Activated naive CD4-positive, alpha-beta T cell treated with anti-CD3 and anti-CD28 coated beads, Interleukin-2, amount 50 U/mL, for 24 hours (primary cell): ENCODE measurements around the gene MZF1.

ENCODE experiments used
- H3K27ac Mint-ChIP-seq: one replicate; pipeline ENCODE4 v1.8.0; 2021; ENCODE audit warnings: mild to moderate bottlenecking, mixed read lengths
- H3K27me3 Mint-ChIP-seq: one replicate; pipeline ENCODE4 v1.8.0; 2021; ENCODE audit warnings: mixed read lengths
- H3K36me3 Mint-ChIP-seq: one replicate; pipeline ENCODE4 v1.8.0; 2021; ENCODE audit warnings: mixed read lengths
- H3K4me1 Mint-ChIP-seq: one replicate; pipeline ENCODE4 v1.8.0; 2021; ENCODE audit warnings: mixed read lengths
- H3K4me3 Mint-ChIP-seq: one replicate; pipeline ENCODE4 v1.8.0; 2021; ENCODE audit warnings: mild to moderate bottlenecking, mixed read lengths
- H3K9me3 Mint-ChIP-seq: one replicate; pipeline ENCODE4 v1.8.0; 2021; ENCODE audit warnings: mixed read lengths

Gene MZF1

GRCh38 chr19:58538257-58539168, 34.6 kb downstream of the MZF1 start:
- H3K27ac Mint-ChIP-seq, result peak overlapping the region; percentile 41
- H3K9me3 Mint-ChIP-seq, result no peaks in the 10 kb centered on the region
- H3K4me1 Mint-ChIP-seq, result peaks cover 5% of the 10 kb centered on the region
- H3K36me3 Mint-ChIP-seq, result no peaks in the 10 kb centered on the region
- peaks cover 3% of the 10 kb centered on the region for H3K27me3 Mint-ChIP-seq
- H3K4me3 Mint-ChIP-seq, result peak overlapping the region; percentile 76

GRCh38 chr19:58536852-58537798, 36.0 kb downstream of the MZF1 start:
- Mint-ChIP-seq H3K9me3 (no peaks in the 10 kb centered on the region), H3K27ac (no peak overlapping the region), H3K27me3 (peaks cover 3% of the 10 kb centered on the region), H3K4me1 (peaks cover 4% of the 10 kb centered on the region), H3K4me3 (peak overlapping the region; percentile 30), H3K36me3 (no peaks in the 10 kb centered on the region)

- Mint-ChIP-seq H3K9me3 (no peaks in the 10 kb centered on the region), H3K4me3 (no peak overlapping the region), H3K27me3 (peaks cover 3% of the 10 kb centered on the region), H3K27ac (no peak overlapping the region), H3K36me3 (no peaks in the 10 kb centered on the region), H3K4me1 (peaks cover 4% of the 10 kb centered on the region)
Measured at GRCh38 chr19:58535857-58536256, 37.3 kb downstream of the MZF1 start.

- no peaks in the 10 kb centered on the region for H3K36me3 Mint-ChIP-seq
- H3K9me3 Mint-ChIP-seq, result no peaks in the 10 kb centered on the region
- H3K4me3 Mint-ChIP-seq, result no peak overlapping the region
- H3K27me3 Mint-ChIP-seq, result no peaks in the 10 kb centered on the region
- no peaks in the 10 kb centered on the region for H3K4me1 Mint-ChIP-seq
- H3K27ac Mint-ChIP-seq, result no peak overlapping the region
Measured at GRCh38 chr19:58531034-58531840, 41.9 kb downstream of the MZF1 start.

- no peak overlapping the region for H3K27ac Mint-ChIP-seq
- no peaks in the 10 kb centered on the region for H3K4me1 Mint-ChIP-seq
- H3K9me3 Mint-ChIP-seq, result no peaks in the 10 kb centered on the region
- no peaks in the 10 kb centered on the region for H3K27me3 Mint-ChIP-seq
- H3K36me3 Mint-ChIP-seq, result no peaks in the 10 kb centered on the region
- no peak overlapping the region for H3K4me3 Mint-ChIP-seq
Measured at GRCh38 chr19:58529405-58529804, 43.7 kb downstream of the MZF1 start.

- no peaks in the 10 kb centered on the region for H3K9me3 Mint-ChIP-seq
- H3K4me3 Mint-ChIP-seq, result no peak overlapping the region
- H3K27me3 Mint-ChIP-seq, result no peaks in the 10 kb centered on the region
- H3K4me1 Mint-ChIP-seq, result peaks cover 26% of the 10 kb centered on the region
- peak overlapping the region; percentile 30 for H3K27ac Mint-ChIP-seq
- no peaks in the 10 kb centered on the region for H3K36me3 Mint-ChIP-seq
Measured at GRCh38 chr19:58522709-58523108, 50.4 kb downstream of the MZF1 start.

GRCh38 chr19:58521651-58522050, 51.5 kb downstream of the MZF1 start:
- Mint-ChIP-seq H3K27ac (peak overlapping the region; percentile 47), H3K27me3 (no peaks in the 10 kb centered on the region), H3K9me3 (no peaks in the 10 kb centered on the region), H3K4me3 (no peak overlapping the region), H3K4me1 (peaks cover 32% of the 10 kb centered on the region), H3K36me3 (no peaks in the 10 kb centered on the region)

GRCh38 chr19:58520257-58520599, 52.9 kb downstream of the MZF1 start:
- Mint-ChIP-seq H3K36me3 (peaks cover 6% of the 10 kb centered on the region), H3K27ac (peak overlapping the region; percentile 98), H3K27me3 (no peaks in the 10 kb centered on the region), H3K4me3 (peak overlapping the region; percentile 99), H3K4me1 (peaks cover 41% of the 10 kb centered on the region), H3K9me3 (no peaks in the 10 kb centered on the region)

GRCh38 chr19:58519355-58520256, 53.5 kb downstream of the MZF1 start, which contains the start of gene ZBTB45:
Gene ZBTB45, minus strand, starts transcription at chr19:58519810. Its CDS starts 2,137 bp downstream, at chr19:58517673.
- no peaks in the 10 kb centered on the region for H3K27me3 Mint-ChIP-seq
- peaks cover 6% of the 10 kb centered on the region for H3K36me3 Mint-ChIP-seq
- no peaks in the 10 kb centered on the region for H3K9me3 Mint-ChIP-seq
- peaks cover 44% of the 10 kb centered on the region for H3K4me1 Mint-ChIP-seq
- H3K27ac Mint-ChIP-seq, result peak within 1 kb of the TSS; percentile 98
- H3K4me3 Mint-ChIP-seq, result peak within 1 kb of the TSS; percentile 99

GRCh38 chr19:58519087-58519354, 54.1 kb downstream of the MZF1 start:
- H3K27ac Mint-ChIP-seq, result peak overlapping the region; percentile 98
- peaks cover 49% of the 10 kb centered on the region for H3K4me1 Mint-ChIP-seq
- no peaks in the 10 kb centered on the region for H3K27me3 Mint-ChIP-seq
- peak overlapping the region; percentile 99 for H3K4me3 Mint-ChIP-seq
- H3K9me3 Mint-ChIP-seq, result no peaks in the 10 kb centered on the region
- H3K36me3 Mint-ChIP-seq, result peaks cover 6% of the 10 kb centered on the region

GRCh38 chr19:58518256-58519086, 54.7 kb downstream of the MZF1 start:
- no peaks in the 10 kb centered on the region for H3K9me3 Mint-ChIP-seq
- H3K27ac Mint-ChIP-seq, result peak overlapping the region; percentile 98
- peak overlapping the region; percentile 99 for H3K4me3 Mint-ChIP-seq
- H3K27me3 Mint-ChIP-seq, result no peaks in the 10 kb centered on the region
- H3K36me3 Mint-ChIP-seq, result peaks cover 6% of the 10 kb centered on the region
- H3K4me1 Mint-ChIP-seq, result peaks cover 54% of the 10 kb centered on the region

GRCh38 chr19:58516964-58517833, 55.9 kb downstream of the MZF1 start:
- no peaks in the 10 kb centered on the region for H3K9me3 Mint-ChIP-seq

GRCh38 chr19:58516246-58516836, 56.8 kb downstream of the MZF1 start:
- no peaks in the 10 kb centered on the region for H3K9me3 Mint-ChIP-seq
- H3K4me3 Mint-ChIP-seq, result peak overlapping the region; percentile 60
- peaks cover 6% of the 10 kb centered on the region for H3K36me3 Mint-ChIP-seq
- no peaks in the 10 kb centered on the region for H3K27me3 Mint-ChIP-seq
- H3K27ac Mint-ChIP-seq, result no peak overlapping the region
- peaks cover 54% of the 10 kb centered on the region for H3K4me1 Mint-ChIP-seq

More at GRCh38 chr19:58516964-58517833, 55.9 kb downstream of the MZF1 start:
- Mint-ChIP-seq H3K4me1 (peaks cover 54% of the 10 kb centered on the region), H3K27me3 (no peaks in the 10 kb centered on the region), H3K4me3 (no peak overlapping the region), H3K27ac (peak overlapping the region; percentile 35), H3K36me3 (peaks cover 6% of the 10 kb centered on the region)
